ENCODE measurements around the gene UCN. TPM values are rescaled to one million over a fixed set of nuclear protein-coding genes. Genes with fewer than 3 reads are reported as not detected.

The UCN gene
- total RNA-seq, 1 experiment from 2014 or later: 3.6 TPM

GRCh38 chr2:27282892-27283291 is 25.4 kb downstream of the UCN start:
- Histone ChIP-seq H3K4me3 (ENCODE audit: low read length) (no peak overlapping the region), H2AFZ (ENCODE audit: low read length) (peak overlapping the region; percentile 59), H3F3A (ENCODE audit: low read length, unreplicated experiment) (no peaks in the 10 kb centered on the region), H3K27me3 (ENCODE audit: low read length) (no peaks in the 10 kb centered on the region), H4K20me1 (ENCODE audit: low read length) (no peaks in the 10 kb centered on the region), H3K9me3 (ENCODE audit: low read length) (no peaks in the 10 kb centered on the region), H3K9ac (ENCODE audit: low read length) (no peak overlapping the region), H3K9me2 (replicated peaks; ENCODE audit: low read length) (no peaks in the 10 kb centered on the region), H3K79me2 (ENCODE audit: low read length) (no peaks in the 10 kb centered on the region), H3K4me2 (ENCODE audit: low read length) (peak overlapping the region; percentile 32), H3K36me3 (ENCODE audit: low read depth, low read length) (no peaks in the 10 kb centered on the region), H3K4me1 (ENCODE audit: insufficient read depth, low read length) (peaks cover 20% of the 10 kb centered on the region), H3K27ac (ENCODE audit: low read length) (0 out of 2 replicates have a peak overlapping the region, but pooled peaks have one; percentile 29)
- ATAC-seq (peak; percentile 70), DNase-seq (peak; percentile 53)
- ChIA-PET CTCF (interaction anchor here (0.5 kb wide), 1 partner anchor 15 kb away, joined by 3 read pairs; no protein-coding TSS in a partner anchor), POLR2A (ENCODE audit: unreplicated experiment) (interaction anchor here (0.6 kb wide), 1 partner anchor 20 kb away, joined by 5 read pairs; no protein-coding TSS in a partner anchor)
- intact Hi-C loops (cut with micrococcal nuclease): loop anchor here (5.0 kb wide), 1 partner anchor 71 kb away; the partner anchor contains the start of genes ATRAID and SLC5A6
- no TSS peak for BruUV-seq (replicated peaks)
- TF ChIP-seq EZH2phosphoT487 (IDR thresholded peaks at IDR 0.05; ENCODE audit: borderline replicate concordance, low read length) (no peak), CTCF (conservative IDR thresholded peaks at IDR 0.05; ENCODE audit: low read depth, low read length) (no peak), EZH2 (IDR thresholded peaks at IDR 0.05; ENCODE audit: low read length, unreplicated experiment) (no peak)

DNA sequence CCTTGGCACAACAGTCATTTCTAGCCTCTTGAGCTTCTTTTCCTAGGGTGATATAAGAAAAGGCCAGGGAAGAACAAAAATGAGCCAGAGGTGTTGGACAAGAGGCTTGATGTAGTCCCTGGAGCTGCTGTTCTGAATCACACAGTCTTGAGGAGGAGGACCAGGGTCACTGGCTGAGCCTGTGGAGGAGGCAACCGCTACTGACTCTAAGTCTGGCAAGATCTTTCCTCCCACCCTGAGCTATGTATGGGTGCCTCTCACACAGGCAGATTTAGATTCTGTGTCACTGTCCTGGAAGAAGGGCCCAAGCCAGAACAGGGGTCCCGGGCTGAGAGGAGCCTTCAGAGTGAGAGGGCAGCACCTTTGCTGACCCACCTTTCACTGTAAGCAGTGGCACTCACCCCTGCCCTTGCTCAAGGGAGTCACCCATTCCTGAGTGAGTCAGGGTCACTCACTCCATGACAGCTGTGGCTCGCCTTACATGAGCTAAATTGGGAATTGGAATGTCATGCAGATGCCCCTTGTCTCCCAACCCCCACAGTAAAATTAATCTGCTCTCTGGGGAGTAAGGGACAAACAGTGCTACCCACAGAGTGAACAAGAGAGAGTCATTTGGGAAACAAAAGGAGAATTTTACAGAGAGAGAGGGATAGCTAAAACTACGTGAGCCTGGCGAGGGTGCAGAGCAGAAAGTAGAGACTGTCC is 26.2 kb downstream of the UCN start, which contains the start of gene TRIM54:
TSS of gene TRIM54 (plus strand) at position 575 of the 705 bp plus-strand sequence. CDS start 303 bp downstream, outside the sequence.
- Histone ChIP-seq H3K36me3 (ENCODE audit: low read depth, low read length) (no peaks in the 10 kb centered on the region), H3K4me1 (ENCODE audit: insufficient read depth, low read length) (peaks cover 20% of the 10 kb centered on the region), H2AFZ (ENCODE audit: low read length) (peak within 1 kb of the TSS; percentile 59), H3K4me2 (ENCODE audit: low read length) (peak within 1 kb of the TSS; percentile 32), H4K20me1 (ENCODE audit: low read length) (no peaks in the 10 kb centered on the region), H3K79me2 (ENCODE audit: low read length) (no peaks in the 10 kb centered on the region), H3K27ac (ENCODE audit: low read length) (peak within 1 kb of the TSS; percentile 29; the same call in 1 of the 2 replicates), H3F3A (ENCODE audit: low read length, unreplicated experiment) (no peaks in the 10 kb centered on the region), H3K4me3 (ENCODE audit: low read length) (no peak within 1 kb of the TSS), H3K9me3 (ENCODE audit: low read length) (no peaks in the 10 kb centered on the region), H3K27me3 (ENCODE audit: low read length) (no peaks in the 10 kb centered on the region), H3K9ac (ENCODE audit: low read length) (no peak within 1 kb of the TSS), H3K9me2 (replicated peaks; ENCODE audit: low read length) (no peaks in the 10 kb centered on the region)
- CTCF ChIA-PET: no interaction called here
- no TSS peak for BruUV-seq (replicated peaks)
- intact Hi-C loops (cut with micrococcal nuclease): loop anchor here (5.0 kb wide), 1 partner anchor 70 kb away; the partner anchor contains the start of genes ATRAID and SLC5A6
- ATAC-seq (peak; percentile 44), DNase-seq (peak; percentile 49)
- POLR2A ChIA-PET (ENCODE audit: unreplicated experiment): interaction anchor here (0.6 kb wide), 1 partner anchor 70 kb away, joined by 3 read pairs; the partner anchor contains the start of genes ATRAID and SLC5A6
- TF ChIP-seq EZH2 (IDR thresholded peaks at IDR 0.05; ENCODE audit: low read length, unreplicated experiment): no peak
- no peak for TF ChIP-seq CTCF (conservative IDR thresholded peaks at IDR 0.05; ENCODE audit: low read depth, low read length)
- TF ChIP-seq EZH2phosphoT487 (IDR thresholded peaks at IDR 0.05; ENCODE audit: borderline replicate concordance, low read length): no peak

Measured in PC-3 (cell line).